ENCODE results near the gene ALOX12B.

- TF ChIP-seq CTCF (IDR thresholded peaks at IDR 0.05) = no peak
- TF ChIP-seq EP300 (IDR thresholded peaks at IDR 0.05) = no peak
Observed at GRCh38 chr17:8056976-8057625, 30.4 kb downstream of the ALOX12B start.

All from tibial nerve (tissue), 4 donors.